Stimulated activated CD8-positive, alpha-beta memory T cell treated with anti-CD3 and anti-CD28 coated beads, Interleukin-4, amount 100 ng/mL, for 24 hours (primary cell): Measurements from ENCODE around the gene NFIA.
"Not testable (repeated sequence)": the region's sequence is repeated elsewhere in the genome, so short reads cannot be mapped to it uniquely, and the experiment has no call there.

Experiments
- DNase-seq: peaks from one replicate; pipeline ENCODE4 v3.0.0-alpha.2; 2020; ENCODE audit warnings: low read depth

The NFIA gene

GRCh38 chr1:61102041-61102440 is 19.7 kb downstream of the NFIA start:
- no peak for DNase-seq

- DNase-seq = no peak
Measured at GRCh38 chr1:61102621-61103020, 20.3 kb downstream of the NFIA start.

GRCh38 chr1:61104220-61104671 is 21.9 kb downstream of the NFIA start:
- no peak for DNase-seq

GRCh38 chr1:61107638-61108037 is 25.3 kb downstream of the NFIA start:
- DNase-seq = no peak

- no peak for DNase-seq
Measured at GRCh38 chr1:61109158-61109557, 26.8 kb downstream of the NFIA start.

GRCh38 chr1:61109910-61110309 is 27.5 kb downstream of the NFIA start:
- DNase-seq = no peak

- DNase-seq = no peak
Measured at GRCh38 chr1:61110554-61110953, 28.2 kb downstream of the NFIA start.

- DNase-seq = no peak
Measured at GRCh38 chr1:61111084-61112004, 29.0 kb downstream of the NFIA start.

GRCh38 chr1:61114178-61114870 is 32.0 kb downstream of the NFIA start:
- no peak for DNase-seq

- no peak for DNase-seq
Measured at GRCh38 chr1:61115436-61115835, 33.1 kb downstream of the NFIA start.

GRCh38 chr1:61116421-61116820 is 34.1 kb downstream of the NFIA start:
- no peak for DNase-seq

GRCh38 chr1:61117283-61117682 is 34.9 kb downstream of the NFIA start:
- no peak for DNase-seq

- no peak for DNase-seq
Measured at GRCh38 chr1:61119085-61119484, 36.7 kb downstream of the NFIA start.

GRCh38 chr1:61120246-61120840 is 38.0 kb downstream of the NFIA start:
- DNase-seq = no peak

GRCh38 chr1:61120998-61121397 is 38.6 kb downstream of the NFIA start:
- no peak for DNase-seq

- DNase-seq = no peak
Measured at GRCh38 chr1:61121631-61122030, 39.3 kb downstream of the NFIA start.

- DNase-seq = no peak
Measured at GRCh38 chr1:61122389-61122788, 40.0 kb downstream of the NFIA start.

- no peak for DNase-seq
Measured at GRCh38 chr1:61123326-61123725, 41.0 kb downstream of the NFIA start.

GRCh38 chr1:61124078-61124477 is 41.7 kb downstream of the NFIA start:
- no peak for DNase-seq

- no peak for DNase-seq
Measured at GRCh38 chr1:61124696-61125095, 42.3 kb downstream of the NFIA start.

- no peak for DNase-seq
Measured at GRCh38 chr1:61125263-61125662, 42.9 kb downstream of the NFIA start.

- DNase-seq = no peak
Measured at GRCh38 chr1:61125895-61126294, 43.5 kb downstream of the NFIA start.

- not testable (repeated sequence) for DNase-seq
Measured at GRCh38 chr1:61126843-61127242, 44.5 kb downstream of the NFIA start.
